Daoy (cell line): ENCODE measurements around the gene TAF8. TPM values are rescaled to one million over a fixed set of nuclear protein-coding genes. Genes with fewer than 3 reads are reported as not detected.
A peak's percentile ranks its signal among the peaks of the same experiment; 100 is the strongest.
"Not testable (repeated sequence)": the region's sequence is repeated elsewhere in the genome, so short reads cannot be mapped to it uniquely, and the experiment has no call there.

Source experiments
- DNase-seq: peaks from one replicate; pipeline ENCODE4 v3.0.0-alpha.2; 2015; ENCODE audit warnings: low read depth
- total RNA-seq: library from RNA; depleted of rRNA; stranded (reverse); fragments of >200 nt; shearing (Covaris generic); gene quantifications from 2 replicates; pipeline ENCODE4 v1.2.3, GENCODE V29; 2014

The TAF8 gene
- total RNA-seq, 1 experiment from 2014 or later = 20.6 TPM

DNA sequence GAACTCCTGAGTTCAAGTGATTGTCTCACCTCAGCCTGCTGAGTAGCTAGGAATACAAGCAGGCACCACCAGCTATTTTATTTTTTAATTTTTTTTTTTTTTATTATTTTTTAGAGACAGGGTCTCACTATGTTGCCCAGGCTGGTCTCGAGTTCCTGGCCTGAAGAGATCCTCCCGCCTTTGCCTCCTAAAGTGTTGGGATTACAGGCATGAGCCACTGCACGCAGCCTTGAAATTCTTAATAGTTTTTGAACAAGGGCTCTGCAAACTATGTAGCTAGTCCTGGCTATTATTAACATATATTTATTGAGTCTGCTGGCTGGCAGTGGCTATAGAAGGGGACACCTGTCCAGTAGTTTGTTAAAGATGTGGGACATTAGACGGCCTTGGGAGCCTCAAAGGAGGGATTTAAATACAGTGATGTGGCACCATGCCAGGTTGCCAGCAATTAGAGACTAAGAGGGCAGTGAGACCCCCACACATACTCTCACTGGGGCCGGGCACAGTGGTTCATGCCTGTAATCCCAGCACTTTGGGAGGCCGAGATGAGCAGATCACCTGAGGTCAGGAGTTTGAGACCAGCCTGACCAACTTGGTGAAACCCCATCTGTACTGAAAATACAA lies 21.1 kb upstream of the TAF8 start:
- DNase-seq = no peak

GRCh38 chr6:42029881-42030280 lies 20.4 kb upstream of the TAF8 start:
- no peak for DNase-seq

DNA sequence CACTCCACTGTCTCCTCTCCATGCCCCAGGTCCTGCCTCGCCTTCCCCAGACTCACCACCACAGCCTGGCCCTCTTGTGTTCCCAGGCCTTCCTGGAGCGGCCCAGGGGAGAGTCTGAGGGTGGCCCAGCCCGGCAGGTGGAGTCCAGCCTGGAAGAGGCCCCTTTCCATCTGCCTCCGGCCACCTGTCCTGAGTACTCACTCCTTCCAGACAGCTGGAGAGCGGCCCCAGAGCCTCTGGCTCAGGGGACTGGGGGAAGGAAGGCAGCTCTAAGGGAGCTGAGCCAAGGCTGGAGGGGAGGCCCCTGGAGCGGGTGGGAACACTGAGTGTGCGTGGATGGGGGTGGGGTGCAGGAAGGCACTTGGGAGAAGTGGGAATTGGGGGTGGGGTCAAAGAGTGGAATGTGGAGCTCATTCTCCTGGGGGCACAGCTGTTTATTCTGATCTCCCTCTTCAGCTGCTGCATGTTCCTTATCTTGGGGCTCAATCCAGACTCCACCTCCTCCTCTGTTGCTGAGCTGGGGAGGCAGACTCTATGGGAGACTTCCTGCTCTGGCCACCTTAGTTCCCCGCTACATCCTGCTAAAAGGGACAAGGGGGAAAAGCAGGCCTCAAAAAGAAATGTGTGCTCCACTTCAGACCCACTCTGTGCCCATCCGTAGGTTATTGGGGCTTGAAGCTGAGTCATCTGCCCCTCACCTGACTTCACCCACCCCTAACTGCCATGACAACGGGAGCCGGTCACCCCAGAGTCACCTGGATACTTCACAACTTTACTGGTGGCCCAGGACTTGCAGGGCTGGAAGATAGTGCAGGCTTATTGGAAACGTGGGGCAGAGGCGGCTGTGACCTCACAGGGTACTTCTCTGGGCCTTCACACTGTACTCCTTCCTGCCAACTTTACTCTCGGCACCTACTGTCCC lies 19.5 kb upstream of the TAF8 start:
- no peak for DNase-seq

- DNase-seq = no peak
These were observed 18.0 kb upstream of the TAF8 start for GRCh38 chr6:42032366-42032765.

DNA sequence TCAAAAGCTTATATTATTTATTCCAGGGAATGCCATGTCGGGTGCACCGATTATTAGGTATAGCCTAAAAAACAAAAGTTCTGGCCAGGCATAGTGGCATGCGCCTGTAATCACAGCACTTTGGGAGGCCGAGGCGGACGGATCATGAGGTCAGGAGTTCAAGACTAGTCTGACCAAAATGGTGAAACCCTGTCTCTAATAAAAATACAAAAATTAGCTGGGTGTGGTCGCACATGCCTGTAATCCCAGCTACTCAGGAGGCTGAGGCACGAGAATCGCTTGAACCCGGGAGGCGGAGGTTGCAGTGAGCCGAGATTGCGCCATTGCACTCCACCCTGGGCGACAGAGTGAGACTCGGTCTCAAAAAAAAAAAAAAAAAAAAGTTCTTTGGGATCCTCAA lies 12.7 kb upstream of the TAF8 start:
- not testable (repeated sequence) for DNase-seq

DNA sequence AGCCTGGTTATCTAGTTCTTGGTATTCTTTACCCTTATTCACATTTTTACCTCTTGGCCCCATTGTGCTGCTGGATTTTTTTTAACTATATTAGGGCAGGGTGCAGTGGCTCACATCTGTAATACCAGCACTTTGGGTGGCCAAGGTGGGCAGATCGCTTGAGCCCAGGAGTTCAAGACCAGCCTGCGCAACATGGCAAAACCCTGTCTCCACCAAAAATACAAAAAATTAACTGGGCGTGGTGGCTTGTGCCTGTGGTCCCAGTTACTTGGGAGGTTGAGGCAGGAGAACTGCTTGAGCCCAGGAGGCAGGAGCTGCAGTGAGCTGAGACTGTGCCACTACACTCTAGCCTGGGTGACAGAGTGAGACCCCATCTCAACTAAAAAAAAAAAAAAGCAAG lies 12.2 kb upstream of the TAF8 start:
- no peak for DNase-seq

- no peak for DNase-seq
These were observed 11.4 kb upstream of the TAF8 start for GRCh38 chr6:42038811-42039408.

GRCh38 chr6:42040856-42041480 lies 9.4 kb upstream of the TAF8 start:
- no peak for DNase-seq

- DNase-seq = no peak
These were observed 8.8 kb upstream of the TAF8 start for GRCh38 chr6:42041481-42042053.

DNA sequence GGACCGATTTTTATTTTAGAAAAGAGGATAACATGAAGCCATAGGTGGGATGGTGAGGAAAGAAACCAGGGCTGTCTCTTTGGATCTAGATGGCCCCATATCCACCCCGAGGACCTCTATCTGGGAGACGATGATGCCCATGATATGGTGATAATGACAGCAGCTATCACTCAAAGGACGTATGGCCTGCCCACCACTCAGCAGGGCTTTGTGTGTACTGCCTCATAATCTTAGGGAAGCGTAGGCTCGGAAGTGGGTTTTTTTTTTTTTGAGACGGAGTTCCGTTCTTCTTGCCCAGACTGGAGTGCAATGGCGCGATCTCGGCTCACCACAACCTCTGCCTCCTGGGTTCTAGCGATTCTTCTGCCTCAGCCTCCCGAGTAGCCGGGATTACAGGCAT lies 8.2 kb upstream of the TAF8 start:
- DNase-seq = no peak

DNA sequence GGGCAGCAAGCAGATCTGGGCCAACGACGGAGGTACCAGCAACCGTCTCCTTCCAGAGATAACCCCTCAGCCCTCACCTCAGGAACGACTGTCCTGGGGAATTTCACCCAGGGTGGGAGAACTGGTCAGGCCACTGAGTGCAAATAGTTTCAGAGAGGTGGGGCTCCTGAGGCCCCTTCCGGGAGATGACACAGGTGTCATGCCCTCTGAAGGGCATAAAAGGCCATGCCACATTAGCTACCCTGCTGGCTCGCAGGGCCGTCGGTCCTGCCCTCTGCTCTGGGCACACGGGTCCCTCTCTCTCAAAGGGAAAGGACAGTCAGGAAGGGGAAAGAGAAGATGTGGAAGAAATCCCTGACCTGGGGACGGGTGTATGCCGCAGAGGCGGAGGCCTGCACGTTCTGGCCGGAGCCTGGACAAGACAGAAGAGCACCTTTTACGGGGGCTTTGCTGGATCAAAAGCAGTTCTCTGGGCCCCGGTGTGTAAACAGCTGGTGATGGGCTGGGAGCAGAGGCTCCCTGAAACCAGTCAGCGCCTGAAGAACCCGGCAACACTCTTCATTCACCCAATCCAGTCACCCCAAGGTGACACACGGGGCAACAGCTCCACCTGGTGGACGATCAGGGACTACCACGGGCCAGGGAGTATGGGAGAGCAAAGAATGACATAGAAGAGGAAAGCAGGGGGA lies 6.4 kb upstream of the TAF8 start:
- peak; percentile 91 for DNase-seq

DNA sequence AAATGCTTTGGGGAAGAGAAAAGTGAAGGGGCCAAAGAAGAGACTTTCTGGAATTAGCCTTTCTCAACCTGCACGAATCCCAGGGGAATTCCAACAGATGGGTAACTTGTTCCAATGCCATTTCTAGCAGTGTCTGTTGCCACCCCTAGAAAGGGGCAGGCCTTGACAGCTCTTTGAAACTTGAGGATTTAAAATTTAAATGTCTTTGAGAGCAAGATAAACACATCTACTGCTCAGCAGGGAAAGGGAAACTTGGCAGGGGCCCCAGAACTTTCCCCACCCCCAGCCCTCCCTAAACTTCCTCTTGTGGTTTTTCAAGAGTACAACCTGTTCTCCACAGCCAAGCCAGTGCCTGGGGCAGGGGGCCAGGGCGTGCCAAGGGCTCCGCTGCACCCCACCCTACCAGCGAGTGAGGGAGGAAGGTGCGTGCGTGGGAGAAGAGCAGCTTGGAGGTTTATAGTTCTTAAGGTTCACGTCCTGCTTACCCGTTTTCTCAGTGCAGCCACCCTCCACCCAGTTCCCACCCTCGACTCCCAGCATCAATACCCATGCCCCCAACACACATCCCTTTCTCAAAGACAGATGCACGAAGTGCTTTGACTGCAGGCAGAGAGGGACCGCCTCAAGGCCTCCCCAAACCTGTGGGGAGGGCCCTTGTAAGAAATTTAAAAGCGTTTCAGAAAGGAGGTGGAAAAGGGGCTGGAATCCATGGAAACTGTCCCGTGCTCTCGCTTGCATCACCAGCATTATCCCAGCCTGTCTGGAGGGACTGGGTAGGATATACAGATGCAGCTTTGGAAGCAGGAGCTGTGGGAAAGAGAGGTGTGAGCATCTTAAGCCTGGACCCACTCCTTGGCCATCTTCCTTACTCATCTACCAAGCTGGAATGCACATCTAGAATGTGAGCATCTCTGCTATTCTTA lies 4.5 kb upstream of the TAF8 start:
- DNase-seq = peak; percentile 78

DNA sequence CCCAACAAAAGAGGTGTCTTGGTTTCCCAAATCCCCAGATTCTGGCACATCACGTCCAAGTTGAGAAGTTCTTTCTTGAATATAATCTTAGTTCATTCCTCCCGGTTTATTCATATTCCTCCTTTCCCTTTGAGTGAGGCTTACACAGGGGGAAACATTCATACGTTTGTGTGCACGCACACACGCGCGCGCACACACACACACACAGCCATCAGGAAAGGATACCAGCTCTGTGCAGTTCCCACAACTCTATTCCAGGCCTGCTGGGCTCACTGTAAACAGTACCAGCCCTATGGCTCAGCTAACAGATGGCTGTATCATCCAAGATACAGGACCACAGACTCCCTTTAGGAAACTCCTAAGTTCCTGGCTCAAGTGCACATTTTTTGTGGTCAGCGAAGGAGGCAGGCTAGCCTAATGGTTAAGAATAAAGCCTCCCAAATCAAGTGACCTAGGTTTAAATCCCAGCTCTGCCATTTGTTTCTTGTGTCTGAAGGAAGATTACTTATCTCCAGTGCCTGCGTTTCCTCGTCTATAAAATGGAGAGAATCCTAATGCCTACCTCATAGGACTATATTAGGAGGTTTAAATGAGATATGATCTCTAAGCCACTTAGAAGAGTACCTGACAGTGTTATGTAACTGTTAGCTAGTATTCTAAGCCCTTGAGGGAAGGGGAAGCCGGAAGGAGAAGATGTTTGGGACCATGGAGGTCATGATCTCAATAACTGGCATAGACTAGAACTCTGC lies 3.7 kb upstream of the TAF8 start:
- peak; percentile 26 for DNase-seq

DNA sequence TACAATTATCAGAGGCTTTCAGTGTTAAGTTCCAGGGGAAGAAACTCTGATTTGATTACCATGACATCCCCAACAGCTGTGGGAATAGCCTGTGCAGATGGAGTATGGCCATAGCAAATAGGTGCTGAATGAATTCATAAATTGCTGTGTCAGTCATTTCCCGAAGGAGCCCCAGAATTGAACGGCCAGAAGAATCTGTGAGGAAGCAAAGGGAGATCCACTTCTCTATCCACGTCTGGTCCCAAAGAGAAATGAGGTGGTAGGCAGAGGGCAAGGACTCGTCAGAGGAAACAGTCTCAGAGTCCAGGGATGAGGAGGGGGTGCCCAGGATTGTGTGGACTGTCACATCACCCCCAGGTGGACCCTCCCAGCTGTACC lies 3.1 kb upstream of the TAF8 start:
- DNase-seq = no peak

- no peak for DNase-seq
These were observed 2.4 kb upstream of the TAF8 start for GRCh38 chr6:42047790-42048405.

DNA sequence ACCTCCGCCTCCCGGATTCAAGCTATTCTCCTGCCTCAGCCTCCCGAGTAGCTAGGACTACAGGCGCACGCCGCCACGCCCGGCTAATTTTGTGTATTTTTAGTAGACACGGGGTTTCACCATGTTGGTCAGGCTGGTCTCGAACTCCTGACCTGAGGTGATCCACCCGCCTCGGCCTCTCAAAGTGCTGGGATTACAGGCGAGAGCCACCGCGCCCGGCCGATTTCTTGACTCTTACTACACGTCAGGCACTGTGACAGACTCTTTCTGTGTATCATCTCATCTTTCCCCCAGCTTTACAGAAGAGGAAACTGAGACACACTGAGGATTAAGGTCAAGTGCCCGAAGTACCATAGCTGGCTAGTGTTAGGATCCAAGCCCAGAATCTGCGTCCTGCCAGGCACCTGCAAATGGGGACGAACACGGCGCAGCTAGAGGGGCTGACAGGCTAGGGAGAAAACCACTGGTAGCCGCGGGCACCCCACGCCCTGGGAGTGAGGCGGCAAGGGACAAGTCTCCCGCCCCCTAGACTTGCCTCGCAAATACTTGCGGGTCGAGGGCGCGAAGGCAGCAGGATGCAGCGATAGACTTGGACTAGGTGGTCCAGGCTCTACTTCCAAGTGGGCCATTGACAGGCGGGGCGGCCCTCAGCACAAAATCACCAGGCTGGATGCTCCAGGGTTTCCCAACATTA lies 1.1 kb upstream of the TAF8 start:
- DNase-seq = no peak

GRCh38 chr6:42049948-42050296 lies 402 bp upstream of the TAF8 start:
- DNase-seq = no peak

DNA sequence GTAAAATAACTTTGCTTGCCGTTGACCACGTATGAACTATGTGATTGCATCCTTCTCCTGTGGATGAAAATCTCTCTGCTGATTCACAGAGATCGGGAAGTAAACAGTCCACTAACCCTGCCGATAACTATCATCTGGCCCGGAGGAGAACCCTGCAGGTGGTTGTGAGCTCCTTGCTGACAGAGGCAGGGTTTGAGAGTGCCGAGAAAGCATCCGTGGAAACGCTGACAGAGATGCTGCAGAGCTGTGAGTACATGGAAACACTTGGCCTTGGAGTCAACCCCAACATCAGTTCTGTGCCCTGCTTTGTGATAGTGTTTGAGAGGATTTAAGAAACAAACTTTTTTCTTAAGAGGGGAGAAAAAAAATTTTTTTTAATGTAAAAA lies 937 bp downstream of the TAF8 start:
- DNase-seq = no peak

GRCh38 chr6:42053601-42054000 lies 3.3 kb downstream of the TAF8 start:
- DNase-seq = no peak
